Pancreas (tissue), 10 donors: ENCODE data around the gene SMAD3. TPM values are rescaled to one million over a fixed set of nuclear protein-coding genes. Genes with fewer than 3 reads are reported as not detected.

ENCODE experiments used
- ATAC-seq, 4 donors: fragments of 200-7000 bp; cut with Tn5 transposase; one replicate each; pipeline versions ENCODE4 v1.8.0 to v1.9.1; 2020; ENCODE audit warnings: mild to moderate bottlenecking in 4 of 4, moderate library complexity in 4 of 4
- DNase-seq, 6 donors: peaks; one replicate each; pipeline ENCODE4 v3.0.0-alpha.2; 2020
- FAIRE-seq: peaks from 2 replicates; lab custom pipeline; 2012; peaks lifted over from hg19 to GRCh38; lab: Jason Lieb, UNC
- H3K27ac ChIP-seq, 4 donors: fragments of 200-600 bp; sonication (generic); 1 replicate in 3 of 4; 2 replicates in 1 of 4; pipeline versions ENCODE4 v1.5.0 to v1.8.0; 2020
- H3K27me3 ChIP-seq, 4 donors: fragments of 200-600 bp; one replicate each; pipeline ENCODE4 v1.8.0; 2021
- H3K36me3 ChIP-seq, 3 donors: fragments of 200-600 bp; sonication (generic) in 1 of 3; one replicate each; pipeline versions ENCODE4 v1.5.0 to v1.8.0; 2020 to 2021
- H3K4me1 ChIP-seq, 3 donors: fragments of 200-600 bp; one replicate each; pipeline ENCODE4 v1.8.0; 2021
- H3K4me3 ChIP-seq, 4 donors: fragments of 200-600 bp; sonication (generic) in 2 of 4; one replicate each; pipeline versions ENCODE4 v1.5.0 to v1.8.0; 2020 to 2021
- H3K9me3 ChIP-seq, 4 donors: fragments of 200-600 bp; one replicate each; pipeline ENCODE4 v1.8.0; 2021
- CTCF ChIP-seq, 4 donors: fragments of 200-600 bp; sonication (generic) in 3 of 4; IDR thresholded peaks; one replicate each; pipeline versions ENCODE4 v1.5.0 to v1.8.0; 2021; ENCODE audit warnings: antibody characterized with exemption in 4 of 4
- WGBS, 2 donors: extraction: QIAGEN DNeasy Blood & Tissue Kit; methylation state at CpG; one replicate each; pipeline ENCODE4 v1.1.7; 2013; 5-methylcytosine and 5-hydroxymethylcytosine counted together
- intact Hi-C, 3 donors: fragments of 100-400 bp; cut with DNase I; formaldehyde crosslinking; loops; one replicate each; pipeline versions ENCODE4 v1.11.1 to v1.14.2; 2022
- polyA plus RNA-seq, 2 donors: library from polyadenylated mRNA; stranded (reverse); fragments of 200-250 nt; gene quantifications; one replicate each; pipeline ENCODE4 v1.2.3, GENCODE V29; 2013
- total RNA-seq, 6 donors: library from RNA; stranded (reverse); fragmentation: NEBNext Ultra II Directional in 4 of 6; extraction: Animal tissue kit (Norgen Biotek cat#: 25700) in 4 of 6; gene quantifications; one replicate each; pipeline versions ENCODE4 v1.2.1 to v1.2.4, GENCODE V29; 2021 to 2023
- donor health status: healthy with polysubstance abuse.
- donor health status: DM: no; HTN: no; CAD: no; lungs with moderate emphysema.
- donor health status: DM: no; HTN: no; CAD: no.
- donor health status: control.
- donor health status: control.
- donor health status: Bipolar disorder and iron deficiency.
- donor health status: DM: yes; HTN: yes; CAD: no.
- donor health status: DM: no; HTN: no; CAD: no.
- donor health status: DM: no; HTN: no; CAD: no.
- donor health status: DM: yes; HTN: yes; CAD: no.

Gene SMAD3
- total and polyA plus RNA-seq, 8 donors: 7.9 to 42.5 (median 21.4) TPM

GRCh38 chr15:67062369-67062985, 2.9 kb upstream of the SMAD3 start:
- WGBS, 2 donors: 9 to 20% methylated on average over 3 of the region's 3 CpGs
- H3K4me3 ChIP-seq: no peak overlapping the region
- intact Hi-C loops: loop anchor here in 2 of 3 donors (5.0 to 10.0 kb wide), 2 partner anchors 115 to 118 kb away; no protein-coding TSS in a partner anchor
- peak overlapping the region; percentile 23 to 95 (median 95) for H3K27ac ChIP-seq
- H3K4me1 ChIP-seq: peaks cover 29 to 35% (median 34%) of the 10 kb centered on the region in 3 donors
- H3K9me3 ChIP-seq: no peaks in the 10 kb centered on the region
- H3K36me3 ChIP-seq: no peaks in the 10 kb centered on the region
- H3K27me3 ChIP-seq: no peaks in the 10 kb centered on the region
- FAIRE-seq (no peak), DNase-seq (no peak), ATAC-seq (peak in 3 of 4 donors; percentile 4 to 20 (median 4))
- no peak for TF ChIP-seq CTCF (IDR thresholded peaks at IDR 0.05)

GRCh38 chr15:67063689-67064606, 1.5 kb upstream of the SMAD3 start:
- intact Hi-C loops: loop anchor here in 2 of 3 donors (5.0 to 10.0 kb wide), 2 partner anchors 117 to 119 kb away; no protein-coding TSS in a partner anchor
- Histone ChIP-seq H3K4me3 (peak overlapping the region in 2 of 4 donors; percentile 72 to 86), H3K36me3 (no peaks in the 10 kb centered on the region), H3K27ac (peak overlapping the region; percentile 92 to 95 (median 95)), H3K27me3 (no peaks in the 10 kb centered on the region), H3K9me3 (no peaks in the 10 kb centered on the region), H3K4me1 (peaks cover 30 to 47% (median 42%) of the 10 kb centered on the region in 3 donors)
- no peak for TF ChIP-seq CTCF (IDR thresholded peaks at IDR 0.05)
- WGBS, 2 donors: 19 to 22% methylated on average over 33 of the region's 33 CpGs
- DNase-seq (peak in 5 of 6 donors; percentile 43 to 73 (median 58)), ATAC-seq (peak; percentile 15 to 44 (median 24)), FAIRE-seq (no peak)

GRCh38 chr15:67064607-67065530, 533 bp upstream of the SMAD3 start:
- intact Hi-C loops: loop anchor here in 2 of 3 donors (5.0 to 10.0 kb wide), 2 partner anchors 118 to 120 kb away; no protein-coding TSS in a partner anchor
- H3K27ac ChIP-seq: peak overlapping the region; percentile 92 to 95 (median 95)
- DNase-seq (peak in 5 of 6 donors; percentile 68 to 89 (median 75)), ATAC-seq (peak; percentile 17 to 26 (median 21)), FAIRE-seq (no peak)
- no peaks in the 10 kb centered on the region for H3K36me3 ChIP-seq
- H3K27me3 ChIP-seq: no peaks in the 10 kb centered on the region
- peak overlapping the region; percentile 26 to 86 (median 66) for H3K4me3 ChIP-seq
- TF ChIP-seq CTCF (IDR thresholded peaks at IDR 0.05): no peak
- 2% methylated on average over 46 to 75 of the region's 75 CpGs for WGBS, 2 donors
- H3K4me1 ChIP-seq: peaks cover 23 to 47% (median 42%) of the 10 kb centered on the region in 3 donors
- no peaks in the 10 kb centered on the region for H3K9me3 ChIP-seq
